GM15510 (cell line): Measurements from ENCODE around the gene LMX1A.

Experiments used
- POLR2A ChIP-seq: IDR thresholded peaks from 3 replicates; pipeline ENCODE4 v1.6.1; 2011; ENCODE audit warnings: borderline replicate concordance; ENCODE audit not compliant: insufficient read length; ENCODE audit errors: extremely low read depth

The LMX1A gene

DNA sequence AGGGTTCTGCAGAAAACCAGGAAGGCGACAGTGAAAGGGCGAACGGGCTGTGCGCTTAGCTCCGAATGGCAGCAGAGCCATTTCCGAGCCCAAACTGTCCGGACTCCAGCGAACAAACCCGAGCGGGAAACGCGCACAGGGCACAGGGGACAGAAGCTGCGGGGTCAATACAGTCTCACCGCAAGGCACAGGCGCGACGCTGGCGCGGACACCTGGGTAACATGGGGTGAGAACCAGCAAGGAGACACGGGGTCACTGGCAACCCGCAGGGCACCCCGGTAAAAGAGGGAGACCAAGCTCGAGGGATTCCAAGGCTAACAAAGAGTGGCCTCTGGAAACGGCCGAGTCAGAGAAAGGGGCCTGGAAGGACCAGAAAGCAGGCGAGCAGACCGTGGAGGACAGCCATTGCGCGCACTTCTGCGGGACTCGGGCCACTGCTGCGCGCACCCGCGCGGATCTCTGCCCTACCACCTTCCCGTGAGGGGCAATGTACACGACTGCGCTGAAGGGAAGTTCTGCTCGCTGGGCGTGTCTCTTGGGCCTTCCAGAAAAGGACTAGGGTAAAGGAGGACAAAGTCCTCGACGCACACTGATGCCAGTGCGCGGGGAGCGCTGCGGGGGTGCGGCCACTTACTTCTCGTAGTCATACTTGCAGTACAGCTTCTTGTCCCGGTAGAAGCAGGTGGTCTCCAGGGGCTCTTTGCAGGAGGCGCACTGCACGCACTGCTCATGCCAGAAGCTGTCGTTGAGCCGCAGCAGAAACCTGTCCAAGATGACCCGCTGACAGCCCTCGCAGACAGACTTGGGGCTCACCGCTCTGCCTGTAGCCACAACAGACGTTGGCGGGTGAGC is 3.8 kb downstream of the LMX1A start:
- no peak for TF ChIP-seq POLR2A

- no peak for TF ChIP-seq POLR2A
Observed at GRCh38 chr1:165351863-165352441, 4.6 kb downstream of the LMX1A start.

GRCh38 chr1:165350840-165351239 is 5.7 kb downstream of the LMX1A start:
- TF ChIP-seq POLR2A = no peak

- no peak for TF ChIP-seq POLR2A
Observed at GRCh38 chr1:165345502-165345901, 11.0 kb downstream of the LMX1A start.

- no peak for TF ChIP-seq POLR2A
Observed at GRCh38 chr1:165344736-165345135, 11.8 kb downstream of the LMX1A start.

GRCh38 chr1:165344198-165344597 is 12.3 kb downstream of the LMX1A start:
- no peak for TF ChIP-seq POLR2A

DNA sequence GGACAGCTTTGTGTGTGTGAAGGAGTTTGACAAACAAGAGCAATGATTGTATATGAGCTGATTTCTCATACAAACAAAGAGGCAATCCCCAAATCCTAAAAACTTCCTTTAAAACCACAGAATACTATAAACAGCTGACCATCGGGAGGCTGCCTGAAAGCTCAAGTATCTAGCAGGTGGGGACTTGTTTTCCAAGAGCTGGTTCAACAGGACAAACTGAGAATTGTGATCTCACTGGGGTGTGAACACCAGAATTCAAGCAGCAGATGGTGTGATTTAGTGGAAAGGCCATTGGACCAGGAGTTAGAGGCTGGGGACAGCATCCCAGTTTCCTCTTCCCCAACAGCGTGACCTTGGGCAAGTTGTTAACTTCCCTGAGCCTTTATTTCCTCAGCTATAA is 13.9 kb downstream of the LMX1A start:
- no peak for TF ChIP-seq POLR2A

GRCh38 chr1:165342168-165342567 is 14.3 kb downstream of the LMX1A start:
- no peak for TF ChIP-seq POLR2A

DNA sequence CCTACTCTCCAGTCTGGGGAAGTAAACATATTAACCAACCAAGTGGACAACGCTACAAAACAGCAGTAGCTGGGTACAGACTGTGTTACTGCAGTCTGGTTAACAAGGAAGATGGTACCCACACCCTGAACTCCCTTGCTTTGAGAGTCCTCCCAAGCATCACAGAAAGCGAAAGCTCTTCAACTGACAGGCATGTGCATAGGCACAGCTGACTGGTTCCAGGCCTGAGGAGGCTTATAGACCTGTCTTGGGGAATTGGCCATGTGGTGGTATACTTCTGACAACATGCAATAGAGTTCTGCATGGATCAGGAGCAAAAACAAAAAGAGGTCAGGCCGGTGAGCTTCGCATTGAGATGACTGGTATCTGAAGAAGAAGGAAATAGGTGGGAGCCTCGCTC is 17.4 kb downstream of the LMX1A start:
- TF ChIP-seq POLR2A = no peak

GRCh38 chr1:165330483-165330882 is 26.0 kb downstream of the LMX1A start:
- TF ChIP-seq POLR2A = no peak

- TF ChIP-seq POLR2A = no peak
Observed at GRCh38 chr1:165329104-165329503, 27.4 kb downstream of the LMX1A start.

DNA sequence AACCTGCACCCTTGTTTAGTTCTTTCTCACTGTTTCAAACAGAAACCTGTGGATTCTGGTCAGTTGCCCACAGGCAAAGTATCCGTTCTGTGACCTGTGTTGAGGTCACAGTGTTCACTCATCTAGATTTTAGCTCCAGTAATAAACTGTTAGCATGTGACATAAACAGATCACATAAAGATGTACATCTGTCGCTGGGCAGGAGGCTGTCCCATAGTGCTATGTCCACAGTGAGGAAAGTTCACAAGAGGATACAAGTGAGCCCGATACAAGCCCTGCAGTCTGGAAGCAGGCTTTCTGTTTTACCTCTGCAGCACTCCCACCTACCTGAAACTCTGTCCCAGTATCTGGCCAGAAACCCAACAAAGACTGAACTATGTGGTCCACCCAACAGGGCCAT is 28.4 kb downstream of the LMX1A start:
- no peak for TF ChIP-seq POLR2A

DNA sequence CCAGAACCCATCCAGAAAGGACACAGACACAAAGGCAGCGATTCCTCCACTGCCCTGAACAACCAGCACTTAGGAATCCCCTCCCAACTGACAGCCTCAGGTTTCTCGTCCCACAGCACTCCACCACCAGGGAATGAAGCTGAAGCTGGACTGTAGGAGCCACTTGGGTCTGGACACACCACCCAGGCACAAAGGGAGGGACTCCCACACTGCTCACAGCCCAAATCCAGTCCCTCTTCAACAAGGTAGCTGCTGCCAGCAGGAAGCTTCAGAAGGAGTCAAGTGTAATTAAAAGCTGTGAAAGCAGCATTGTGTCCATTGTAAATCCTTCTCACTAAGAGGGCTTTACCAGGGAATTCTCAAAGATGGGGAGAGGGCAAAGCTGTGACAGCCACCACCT is 29.0 kb downstream of the LMX1A start:
- no peak for TF ChIP-seq POLR2A

DNA sequence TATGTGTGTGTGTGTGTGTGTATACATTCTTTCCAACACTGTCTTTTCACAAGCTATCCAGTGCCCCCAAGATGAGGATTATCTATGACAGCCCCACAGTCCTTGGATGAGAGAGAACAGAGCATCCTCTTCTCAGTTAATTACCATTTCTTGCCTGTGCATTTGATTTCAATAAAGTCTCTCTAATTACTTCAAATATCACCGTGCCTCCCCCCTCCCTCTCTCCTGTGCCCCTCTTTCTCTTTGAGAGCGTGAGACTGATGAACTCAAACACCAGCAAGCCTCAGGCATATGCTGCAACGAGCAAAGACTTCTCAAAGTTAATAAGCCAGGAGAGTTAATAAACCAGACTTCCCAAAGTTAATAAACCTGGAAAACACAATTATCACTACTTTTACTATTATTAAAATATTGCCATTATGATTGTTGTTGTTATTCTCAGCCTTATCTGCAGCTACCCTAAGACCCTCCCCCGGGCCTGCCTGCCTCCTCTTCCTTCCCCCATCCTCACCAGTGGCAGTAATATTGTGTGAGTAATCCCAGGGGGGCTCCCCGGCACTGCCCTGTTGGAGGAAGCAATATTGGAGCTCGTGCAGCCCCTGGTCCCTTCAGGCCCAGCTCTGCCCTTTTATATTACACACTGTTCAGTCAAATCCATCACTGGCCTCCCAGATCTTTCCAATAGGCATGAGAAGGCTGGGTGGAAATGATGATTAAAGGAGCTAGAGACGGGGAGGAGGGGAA is 30.9 kb downstream of the LMX1A start:
- no peak for TF ChIP-seq POLR2A

- no peak for TF ChIP-seq POLR2A
Observed at GRCh38 chr1:165324050-165324449, 32.5 kb downstream of the LMX1A start.
